ENCODE data around the gene PADI3.

Gene PADI3

GRCh38 chr1:17281775-17282181 is 32.9 kb downstream of the PADI3 start:
- H3K9me3 Mint-ChIP-seq: no peaks in the 10 kb centered on the region
- H3K4me1 Mint-ChIP-seq (ENCODE audit: low read depth): no peaks in the 10 kb centered on the region
- H3K27me3 Mint-ChIP-seq: peaks cover 18% of the 10 kb centered on the region
- H3K27ac Mint-ChIP-seq: no peak overlapping the region
- no peak overlapping the region for H3K4me3 Mint-ChIP-seq
- DNase-seq: no peak
- no peaks in the 10 kb centered on the region for H3K36me3 Mint-ChIP-seq (ENCODE audit: low read depth)

GRCh38 chr1:17282836-17283235 is 33.9 kb downstream of the PADI3 start:
- H3K27me3 Mint-ChIP-seq: peaks cover 15% of the 10 kb centered on the region
- no peaks in the 10 kb centered on the region for H3K36me3 Mint-ChIP-seq (ENCODE audit: low read depth)
- no peak overlapping the region for H3K4me3 Mint-ChIP-seq
- no peaks in the 10 kb centered on the region for H3K4me1 Mint-ChIP-seq (ENCODE audit: low read depth)
- DNase-seq: no peak
- no peaks in the 10 kb centered on the region for H3K9me3 Mint-ChIP-seq
- no peak overlapping the region for H3K27ac Mint-ChIP-seq

- no peak overlapping the region for H3K4me3 Mint-ChIP-seq
Measured at GRCh38 chr1:17286646-17287045, 37.7 kb downstream of the PADI3 start.

GRCh38 chr1:17287130-17287776 is 38.4 kb downstream of the PADI3 start:
- no peak for DNase-seq
- H3K4me1 Mint-ChIP-seq (ENCODE audit: low read depth): no peaks in the 10 kb centered on the region

More at GRCh38 chr1:17286646-17287045, 37.7 kb downstream of the PADI3 start:
- Mint-ChIP-seq H3K36me3 (ENCODE audit: low read depth) (no peaks in the 10 kb centered on the region), H3K9me3 (no peaks in the 10 kb centered on the region), H3K27ac (no peak overlapping the region), H3K27me3 (peaks cover 22% of the 10 kb centered on the region), H3K4me1 (ENCODE audit: low read depth) (no peaks in the 10 kb centered on the region)
- no peak for DNase-seq

GRCh38 chr1:17289721-17290120 is 40.8 kb downstream of the PADI3 start:
- Mint-ChIP-seq H3K4me1 (ENCODE audit: low read depth) (no peaks in the 10 kb centered on the region), H3K36me3 (ENCODE audit: low read depth) (no peaks in the 10 kb centered on the region), H3K4me3 (no peak overlapping the region), H3K27ac (no peak overlapping the region), H3K27me3 (peaks cover 31% of the 10 kb centered on the region), H3K9me3 (no peaks in the 10 kb centered on the region)
- DNase-seq: no peak

More at GRCh38 chr1:17287130-17287776, 38.4 kb downstream of the PADI3 start:
- no peak overlapping the region for H3K4me3 Mint-ChIP-seq
- no peaks in the 10 kb centered on the region for H3K9me3 Mint-ChIP-seq
- H3K27ac Mint-ChIP-seq: no peak overlapping the region
- no peaks in the 10 kb centered on the region for H3K36me3 Mint-ChIP-seq (ENCODE audit: low read depth)
- peaks cover 18% of the 10 kb centered on the region for H3K27me3 Mint-ChIP-seq

- Mint-ChIP-seq H3K4me3 (no peak overlapping the region), H3K36me3 (ENCODE audit: low read depth) (no peaks in the 10 kb centered on the region), H3K27me3 (peaks cover 33% of the 10 kb centered on the region), H3K4me1 (ENCODE audit: low read depth) (no peaks in the 10 kb centered on the region), H3K27ac (no peak overlapping the region), H3K9me3 (no peaks in the 10 kb centered on the region)
- DNase-seq: no peak
Measured at GRCh38 chr1:17290553-17290952, 41.7 kb downstream of the PADI3 start.

GRCh38 chr1:17292299-17293160 is 43.6 kb downstream of the PADI3 start:
- Mint-ChIP-seq H3K36me3 (ENCODE audit: low read depth) (no peaks in the 10 kb centered on the region), H3K4me3 (no peak overlapping the region), H3K9me3 (no peaks in the 10 kb centered on the region), H3K4me1 (ENCODE audit: low read depth) (no peaks in the 10 kb centered on the region), H3K27ac (no peak overlapping the region), H3K27me3 (peaks cover 39% of the 10 kb centered on the region)
- no peak for DNase-seq

- peaks cover 40% of the 10 kb centered on the region for H3K27me3 Mint-ChIP-seq
- no peak for DNase-seq
- H3K4me3 Mint-ChIP-seq: no peak overlapping the region
- H3K36me3 Mint-ChIP-seq (ENCODE audit: low read depth): no peaks in the 10 kb centered on the region
- no peaks in the 10 kb centered on the region for H3K9me3 Mint-ChIP-seq
- H3K27ac Mint-ChIP-seq: no peak overlapping the region
- no peaks in the 10 kb centered on the region for H3K4me1 Mint-ChIP-seq (ENCODE audit: low read depth)
Measured at GRCh38 chr1:17293681-17294425, 45.0 kb downstream of the PADI3 start.

- DNase-seq: no peak
- Mint-ChIP-seq H3K36me3 (ENCODE audit: low read depth) (no peaks in the 10 kb centered on the region), H3K27me3 (peaks cover 38% of the 10 kb centered on the region), H3K27ac (no peak overlapping the region), H3K4me1 (ENCODE audit: low read depth) (no peaks in the 10 kb centered on the region), H3K9me3 (no peaks in the 10 kb centered on the region), H3K4me3 (no peak overlapping the region)
Measured at GRCh38 chr1:17295292-17295691, 46.4 kb downstream of the PADI3 start.

- Mint-ChIP-seq H3K9me3 (no peaks in the 10 kb centered on the region), H3K36me3 (ENCODE audit: low read depth) (no peaks in the 10 kb centered on the region), H3K4me3 (no peak overlapping the region), H3K27me3 (peaks cover 31% of the 10 kb centered on the region), H3K27ac (no peak overlapping the region), H3K4me1 (ENCODE audit: low read depth) (no peaks in the 10 kb centered on the region)
- DNase-seq: no peak
Measured at GRCh38 chr1:17296086-17296485, 47.2 kb downstream of the PADI3 start.

GRCh38 chr1:17297991-17298390 is 49.1 kb downstream of the PADI3 start:
- H3K4me3 Mint-ChIP-seq: no peak overlapping the region
- H3K36me3 Mint-ChIP-seq (ENCODE audit: low read depth): peaks cover 3% of the 10 kb centered on the region
- H3K27me3 Mint-ChIP-seq: peaks cover 28% of the 10 kb centered on the region
- no peak overlapping the region for H3K27ac Mint-ChIP-seq
- peaks cover 9% of the 10 kb centered on the region for H3K9me3 Mint-ChIP-seq
- no peak for DNase-seq
- no peaks in the 10 kb centered on the region for H3K4me1 Mint-ChIP-seq (ENCODE audit: low read depth)

GRCh38 chr1:17301767-17302166 is 52.9 kb downstream of the PADI3 start:
- H3K27ac Mint-ChIP-seq: no peak overlapping the region
- H3K9me3 Mint-ChIP-seq: peaks cover 9% of the 10 kb centered on the region
- peaks cover 3% of the 10 kb centered on the region for H3K36me3 Mint-ChIP-seq (ENCODE audit: low read depth)
- no peaks in the 10 kb centered on the region for H3K4me1 Mint-ChIP-seq (ENCODE audit: low read depth)
- no peak for DNase-seq
- peaks cover 13% of the 10 kb centered on the region for H3K27me3 Mint-ChIP-seq
- H3K4me3 Mint-ChIP-seq: no peak overlapping the region

- no peaks in the 10 kb centered on the region for H3K4me1 Mint-ChIP-seq (ENCODE audit: low read depth)
- H3K27me3 Mint-ChIP-seq: peaks cover 31% of the 10 kb centered on the region
- no peak overlapping the region for H3K27ac Mint-ChIP-seq
- DNase-seq: no peak
- peaks cover 3% of the 10 kb centered on the region for H3K36me3 Mint-ChIP-seq (ENCODE audit: low read depth)
- peaks cover 9% of the 10 kb centered on the region for H3K9me3 Mint-ChIP-seq
- H3K4me3 Mint-ChIP-seq: no peak overlapping the region
Measured at GRCh38 chr1:17304151-17304825, 55.4 kb downstream of the PADI3 start.

- Mint-ChIP-seq H3K4me1 (ENCODE audit: low read depth) (no peaks in the 10 kb centered on the region), H3K4me3 (no peak overlapping the region), H3K27ac (no peak overlapping the region), H3K9me3 (peaks cover 9% of the 10 kb centered on the region), H3K36me3 (ENCODE audit: low read depth) (peaks cover 3% of the 10 kb centered on the region), H3K27me3 (peaks cover 29% of the 10 kb centered on the region)
- DNase-seq: no peak
Measured at GRCh38 chr1:17304826-17305175, 55.9 kb downstream of the PADI3 start.
